GM21529 (cell line): ENCODE data around the gene TFEB.

Experiments used
- ATAC-seq: cut with Tn5 transposase; IDR thresholded peaks from one replicate; pipeline ENCODE4 v1.9.1; 2021; ENCODE audit not compliant: unreplicated experiment

Gene TFEB

DNA sequence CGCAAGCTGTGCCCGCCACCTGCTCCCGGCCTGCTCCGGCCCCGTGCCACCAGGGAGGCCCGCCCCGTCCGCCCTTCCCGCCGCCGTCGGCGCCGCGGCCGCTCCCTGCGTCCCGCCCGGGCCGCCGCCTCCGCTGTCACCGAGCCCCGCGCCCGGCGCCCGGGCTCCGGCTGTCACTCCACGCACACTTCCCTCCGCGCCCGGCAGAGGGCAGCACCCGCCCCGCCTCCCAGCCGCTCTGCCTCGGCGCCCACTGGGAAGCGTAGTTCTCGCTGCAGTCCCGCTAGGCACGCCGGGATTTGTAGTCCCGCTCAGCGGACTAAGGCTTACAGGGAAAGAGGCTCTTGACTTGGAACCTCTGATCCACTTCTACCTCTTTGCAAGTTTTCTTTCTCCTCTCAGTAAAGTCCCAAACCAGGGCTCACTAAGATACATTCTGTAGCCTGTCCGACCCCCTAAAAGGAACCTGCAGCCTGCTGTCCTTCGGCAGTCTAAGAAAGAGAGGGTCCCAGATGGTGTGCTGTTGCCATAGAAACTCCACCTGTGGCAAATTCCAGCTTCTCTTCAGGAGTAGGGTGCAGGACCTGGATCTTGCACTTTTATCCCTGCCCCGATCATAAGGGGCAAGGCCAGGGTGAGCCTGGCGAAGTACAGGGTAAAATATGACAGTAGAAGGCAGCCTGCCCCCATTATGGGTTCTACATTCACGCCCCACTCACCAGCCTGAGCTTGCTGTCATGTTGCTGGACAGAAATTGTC, at the start of gene TFEB:
Gene TFEB (minus strand): TSS at position 182 of the 759 bp plus-strand sequence. CDS start 44,395 bp downstream, outside the sequence.
- peak; percentile 51 for ATAC-seq

DNA sequence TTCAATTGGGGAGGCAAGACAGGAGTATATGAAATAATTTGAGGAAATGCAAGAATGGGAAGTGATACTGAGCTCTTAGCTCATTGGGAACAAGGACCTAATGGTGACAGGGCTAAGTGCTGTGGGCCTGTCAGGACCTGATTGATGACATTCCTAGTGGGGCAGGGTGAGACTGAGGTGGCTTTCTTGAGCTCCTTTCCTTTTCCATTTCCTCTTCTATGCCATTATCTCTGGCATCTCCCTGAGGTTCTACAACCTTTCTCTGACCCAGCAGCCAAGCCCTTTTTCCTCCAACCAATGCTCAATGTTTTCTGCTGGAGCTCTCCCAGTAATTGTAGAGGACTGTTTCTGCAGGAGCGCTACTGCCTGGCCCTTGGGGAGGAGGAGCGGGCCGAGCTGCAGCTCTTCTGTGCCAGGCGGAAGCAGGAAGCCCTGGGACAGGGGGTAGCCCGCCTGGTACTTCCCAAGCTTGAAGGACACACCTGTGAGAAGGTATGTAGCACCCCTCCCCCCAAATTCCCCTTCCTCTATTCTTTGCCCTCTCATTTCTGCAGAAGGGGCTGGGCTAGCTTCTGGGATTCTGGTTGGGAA, 49.3 kb upstream of the TFEB start:
- no peak for ATAC-seq

- ATAC-seq: no peak
Observed at GRCh38 chr6:41783106-41783780, 47.8 kb upstream of the TFEB start.

GRCh38 chr6:41781366-41781730, 45.9 kb upstream of the TFEB start:
- ATAC-seq: no peak

- ATAC-seq: no peak
Observed at GRCh38 chr6:41780551-41781365, 45.4 kb upstream of the TFEB start, which contains the start of gene PRICKLE4. Gene PRICKLE4 (plus strand): TSS chr6:41780782. CDS start chr6:41783474, 2,692 bp downstream.

DNA sequence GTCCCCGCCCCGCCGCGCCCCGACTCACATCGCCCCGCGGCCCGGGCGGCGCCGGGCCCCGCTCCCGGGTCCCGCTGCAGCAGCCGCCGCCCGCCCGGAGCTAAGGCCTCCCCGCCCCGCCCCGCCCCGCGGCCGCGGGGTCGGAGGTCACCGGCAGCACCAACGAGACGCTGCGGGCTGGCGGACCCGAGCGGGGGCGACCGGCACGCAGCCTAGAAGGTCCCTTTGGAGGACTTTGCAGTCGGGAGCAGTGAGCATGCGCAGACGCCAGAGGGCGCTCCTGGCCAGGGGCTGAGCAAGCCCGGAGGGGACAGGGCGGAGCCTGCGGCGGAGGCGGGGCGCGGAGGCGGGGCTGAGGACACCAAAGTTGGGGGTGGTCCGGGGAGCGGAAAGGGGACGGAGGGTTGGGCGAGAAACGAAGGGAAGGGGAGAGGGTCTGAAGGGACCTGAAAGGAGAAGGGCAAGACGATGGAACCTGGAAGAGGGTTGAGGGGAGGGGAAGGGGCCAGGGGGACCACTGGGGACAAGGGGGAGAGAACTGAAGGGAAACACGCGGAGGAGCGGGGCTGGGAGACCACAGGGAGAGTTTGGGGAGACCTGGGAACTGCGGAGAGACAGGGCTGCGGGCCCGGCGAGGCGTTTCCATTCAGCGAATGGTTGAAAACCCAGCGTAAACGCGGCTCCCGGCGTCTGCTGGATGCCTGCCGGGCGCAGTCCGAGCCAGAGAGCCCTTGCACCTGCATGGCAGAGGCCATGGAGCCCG, 44.6 kb upstream of the TFEB start, which contains the start of gene FRS3:
Gene FRS3 (minus strand): TSS at position 113 of the 763 bp plus-strand sequence. CDS start 2,913 bp downstream, outside the sequence.
- peak; percentile 91 for ATAC-seq

GRCh38 chr6:41779336-41779735, 43.9 kb upstream of the TFEB start:
- ATAC-seq: no peak

DNA sequence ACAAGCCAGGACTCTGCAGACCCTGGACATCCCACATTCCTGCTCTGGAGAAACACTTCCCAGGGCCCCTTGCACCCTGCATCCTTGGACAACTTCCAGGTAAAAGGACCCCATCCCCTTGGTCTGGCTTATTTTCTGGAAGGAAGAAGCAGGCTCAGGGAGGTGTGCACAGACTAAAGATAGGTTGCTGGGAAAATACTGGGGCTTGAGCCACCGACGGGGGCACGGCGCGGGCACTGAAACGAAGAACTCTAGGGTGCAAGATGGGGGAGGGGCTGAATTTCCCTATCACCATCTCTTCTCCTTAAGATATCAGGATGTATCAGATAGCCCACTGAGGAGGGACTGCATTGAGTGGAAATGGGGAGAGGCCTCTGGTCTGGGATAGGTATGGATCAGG, 43.5 kb upstream of the TFEB start:
- no peak for ATAC-seq

GRCh38 chr6:41777551-41778285, 42.3 kb upstream of the TFEB start:
- no peak for ATAC-seq

DNA sequence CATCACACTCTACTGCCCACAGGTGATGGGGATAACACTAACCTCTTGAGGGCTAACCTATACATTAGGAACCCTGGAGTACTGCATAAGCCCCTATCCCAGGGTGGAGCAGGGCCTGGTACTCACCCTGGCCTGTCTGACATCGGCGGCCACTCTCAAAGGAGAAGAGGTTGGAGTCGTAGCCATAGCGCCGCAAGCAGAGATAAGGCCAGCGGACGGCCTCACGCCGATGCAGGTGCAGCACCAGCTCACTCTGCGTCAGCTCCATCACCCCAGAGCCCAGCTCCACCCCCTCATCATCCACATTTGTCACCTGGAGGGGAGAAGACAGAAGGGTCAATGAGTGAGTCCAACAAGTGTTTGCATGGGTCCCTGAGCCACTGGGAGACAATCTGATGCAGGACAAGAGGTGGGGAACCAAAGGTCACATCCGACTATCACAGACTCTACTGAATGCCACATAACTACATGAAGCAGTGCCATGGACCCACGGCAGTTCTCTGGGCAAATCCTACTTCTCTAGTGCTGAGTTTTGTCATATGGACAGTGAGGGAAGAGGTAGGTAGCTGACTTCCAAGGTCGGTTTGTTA, 40.0 kb upstream of the TFEB start:
- no peak for ATAC-seq

- no peak for ATAC-seq
Observed at GRCh38 chr6:41774841-41775240, 39.4 kb upstream of the TFEB start.

DNA sequence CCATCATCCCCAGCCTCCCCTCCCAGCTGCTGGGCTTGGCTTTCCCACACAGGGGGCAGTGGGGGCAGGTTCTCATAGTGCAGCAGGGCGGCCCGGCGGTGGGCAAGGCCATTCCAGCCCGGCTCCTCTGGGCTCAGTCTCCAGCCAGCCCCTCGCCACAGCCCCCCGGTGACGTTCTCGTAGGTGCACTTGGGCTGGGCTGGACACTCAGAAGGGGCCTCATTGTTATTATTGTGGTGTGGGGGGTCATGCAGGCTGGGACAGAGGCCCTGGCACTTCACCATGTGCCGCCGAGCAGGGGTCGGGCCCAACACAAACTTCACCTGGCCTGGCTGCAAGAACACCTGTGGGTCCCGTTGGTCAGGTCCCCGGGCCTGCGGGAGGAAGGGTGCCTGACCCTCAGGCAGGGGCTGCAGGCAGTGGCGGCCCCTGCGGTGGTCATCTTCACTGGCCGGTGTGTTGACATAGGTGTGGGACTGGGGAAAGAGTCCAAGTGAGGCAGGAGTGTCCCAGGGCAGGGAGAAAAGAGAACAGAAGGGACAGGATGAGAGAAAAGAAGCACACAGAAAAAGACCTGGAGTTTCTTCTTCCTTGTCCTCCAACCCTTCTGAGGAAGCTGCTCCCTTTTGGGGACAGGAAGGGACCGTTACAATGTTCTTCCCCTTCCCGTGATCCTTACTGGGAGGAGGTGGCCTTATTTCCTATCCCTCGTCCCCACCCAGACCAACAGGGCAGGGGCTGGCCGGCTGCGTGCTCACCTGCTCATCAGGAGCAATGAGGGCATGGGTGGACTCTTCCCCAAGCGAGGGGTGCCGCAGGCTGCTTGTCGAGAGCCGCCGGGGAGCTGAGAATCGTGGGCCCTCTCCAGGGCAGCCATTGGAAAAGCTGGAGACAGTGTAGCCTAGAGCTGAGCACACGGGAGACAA, 35.9 kb upstream of the TFEB start:
- no peak for ATAC-seq

DNA sequence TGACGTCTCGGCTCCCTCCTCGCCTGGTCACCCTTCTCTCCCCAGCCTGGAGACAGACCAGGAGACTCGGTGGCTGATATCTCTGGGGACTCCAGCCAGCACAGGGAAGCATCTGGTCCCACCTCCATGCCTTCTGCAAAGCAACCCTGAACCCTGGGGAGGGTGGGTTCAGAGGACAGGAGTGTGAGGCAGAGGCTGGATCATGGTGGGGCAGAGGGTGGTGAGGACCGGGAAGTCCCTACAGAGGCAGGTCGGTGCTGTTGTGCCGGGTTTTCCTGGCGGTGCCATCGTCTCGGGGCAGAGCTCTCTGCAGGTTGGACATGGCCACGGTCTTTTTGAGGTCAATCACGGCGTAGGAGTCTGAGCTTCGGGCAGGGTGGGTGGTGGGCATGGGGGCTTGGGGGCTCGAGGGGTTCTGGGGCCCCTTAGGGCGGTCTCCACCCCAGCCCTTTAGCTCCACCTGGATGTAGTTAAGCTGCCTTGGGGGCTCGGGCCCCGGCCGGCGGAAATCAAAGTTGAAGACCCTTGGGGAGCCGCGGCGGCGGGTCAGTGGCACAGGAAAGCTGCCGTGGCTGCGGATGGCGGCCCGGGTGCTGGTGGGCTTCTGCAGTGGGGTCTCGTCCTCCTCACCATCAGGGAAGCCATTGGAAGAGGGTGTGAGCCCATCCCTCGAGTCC, 35.1 kb upstream of the TFEB start:
- ATAC-seq: no peak

DNA sequence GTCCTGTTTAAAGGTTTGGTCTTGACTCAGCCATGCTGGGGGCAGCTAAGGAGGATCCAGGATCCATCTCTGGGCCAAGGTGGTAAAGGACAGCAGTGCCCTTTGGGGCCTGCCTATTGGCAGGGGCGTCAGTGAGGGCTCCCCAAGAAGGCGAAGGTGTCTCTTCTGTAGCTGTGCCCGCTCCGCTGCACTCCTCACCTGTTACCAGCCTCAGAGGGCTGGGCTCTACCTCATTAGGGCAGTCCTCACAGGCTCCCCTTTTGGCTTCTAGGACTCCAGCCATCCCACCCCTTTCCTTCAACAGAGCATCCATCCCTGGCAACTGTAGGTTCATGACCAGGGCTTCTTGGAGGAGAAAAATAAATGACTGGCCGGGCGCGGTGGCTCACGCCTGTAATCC, 34.0 kb upstream of the TFEB start:
- no peak for ATAC-seq

DNA sequence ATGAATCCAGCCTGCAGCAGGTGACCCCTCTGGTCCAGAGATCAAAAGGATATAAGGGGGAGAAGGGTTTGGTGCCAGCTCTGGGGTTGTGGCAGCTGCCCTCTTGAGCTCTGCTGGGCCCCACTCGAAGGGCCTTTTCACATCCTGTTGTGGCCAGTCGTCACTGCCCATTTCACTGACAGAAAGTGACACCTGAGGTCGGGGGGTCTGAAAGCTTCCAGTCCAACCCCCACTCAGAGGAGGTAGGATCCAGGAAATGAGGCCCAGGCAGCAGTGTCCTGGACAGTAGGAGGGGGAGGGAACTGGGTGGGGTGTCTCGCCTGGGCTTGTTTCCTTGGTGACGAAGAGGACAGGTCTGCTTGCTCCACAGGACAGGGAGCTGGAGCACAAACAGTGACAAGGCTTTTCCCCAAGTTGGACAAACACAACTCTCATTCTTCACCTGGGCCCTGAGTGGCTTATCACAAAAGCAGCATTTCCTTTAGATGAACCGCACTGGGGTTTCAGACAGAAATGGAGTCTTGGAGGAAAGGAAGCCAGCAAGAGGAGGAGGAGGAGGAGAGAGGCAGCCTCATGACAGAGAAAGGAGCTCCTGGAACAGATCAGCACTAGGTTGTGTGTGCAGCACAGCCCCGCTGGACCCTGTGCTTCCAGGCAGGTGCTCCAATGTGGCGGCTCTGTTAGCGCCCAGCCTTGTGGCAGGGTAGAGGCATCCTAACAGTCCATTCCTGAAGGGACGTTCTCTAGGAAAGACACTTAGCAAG, 33.3 kb upstream of the TFEB start:
- ATAC-seq: no peak

DNA sequence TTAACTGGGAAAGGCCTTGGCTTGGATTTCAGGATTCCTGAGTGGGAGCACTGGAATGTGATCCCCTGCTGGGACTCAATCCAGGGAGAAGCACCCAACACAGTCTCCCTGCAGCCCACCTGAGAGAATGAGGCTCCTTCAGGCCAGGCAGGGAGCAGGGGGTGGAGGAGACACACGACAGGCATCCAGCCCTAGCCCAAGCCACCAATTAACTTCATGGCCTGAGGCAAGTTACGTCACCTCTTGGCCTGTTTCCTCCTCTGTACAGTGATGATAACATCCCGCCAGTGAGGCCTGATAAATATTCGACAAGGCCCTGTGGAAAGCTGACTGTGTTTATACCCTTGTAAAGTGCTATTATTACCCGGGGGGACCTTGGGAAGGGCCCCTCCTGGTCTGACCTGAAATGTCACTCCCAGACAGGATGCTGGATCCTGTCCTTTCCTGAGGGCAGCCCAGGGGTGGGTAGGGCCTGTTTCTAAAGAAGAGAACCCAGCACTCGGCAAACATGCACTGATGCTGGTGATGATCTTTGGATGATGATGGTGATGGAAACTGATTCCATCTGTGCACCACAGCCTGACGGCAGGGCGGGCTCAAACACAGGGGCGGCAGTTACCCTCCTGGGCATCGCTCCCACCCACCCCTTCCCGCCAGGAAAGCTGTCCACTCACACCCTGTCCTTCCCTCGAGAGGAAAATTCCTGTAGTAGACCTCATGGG, 31.9 kb upstream of the TFEB start:
- ATAC-seq: no peak
